Tracheal epithelial cell (primary cell): Measurements from ENCODE around the gene CHN2. TPM values are rescaled to one million over a fixed set of nuclear protein-coding genes. Genes with fewer than 3 reads are reported as not detected.

Experiments
- total RNA-seq: library from RNA; depleted of rRNA; stranded (reverse); fragments of >200 nt; gene quantifications from 2 replicates; pipeline ENCODE4 v1.2.1, GENCODE V29; 2014

Gene CHN2
- not detected in 2 replicates for total RNA-seq

DNA sequence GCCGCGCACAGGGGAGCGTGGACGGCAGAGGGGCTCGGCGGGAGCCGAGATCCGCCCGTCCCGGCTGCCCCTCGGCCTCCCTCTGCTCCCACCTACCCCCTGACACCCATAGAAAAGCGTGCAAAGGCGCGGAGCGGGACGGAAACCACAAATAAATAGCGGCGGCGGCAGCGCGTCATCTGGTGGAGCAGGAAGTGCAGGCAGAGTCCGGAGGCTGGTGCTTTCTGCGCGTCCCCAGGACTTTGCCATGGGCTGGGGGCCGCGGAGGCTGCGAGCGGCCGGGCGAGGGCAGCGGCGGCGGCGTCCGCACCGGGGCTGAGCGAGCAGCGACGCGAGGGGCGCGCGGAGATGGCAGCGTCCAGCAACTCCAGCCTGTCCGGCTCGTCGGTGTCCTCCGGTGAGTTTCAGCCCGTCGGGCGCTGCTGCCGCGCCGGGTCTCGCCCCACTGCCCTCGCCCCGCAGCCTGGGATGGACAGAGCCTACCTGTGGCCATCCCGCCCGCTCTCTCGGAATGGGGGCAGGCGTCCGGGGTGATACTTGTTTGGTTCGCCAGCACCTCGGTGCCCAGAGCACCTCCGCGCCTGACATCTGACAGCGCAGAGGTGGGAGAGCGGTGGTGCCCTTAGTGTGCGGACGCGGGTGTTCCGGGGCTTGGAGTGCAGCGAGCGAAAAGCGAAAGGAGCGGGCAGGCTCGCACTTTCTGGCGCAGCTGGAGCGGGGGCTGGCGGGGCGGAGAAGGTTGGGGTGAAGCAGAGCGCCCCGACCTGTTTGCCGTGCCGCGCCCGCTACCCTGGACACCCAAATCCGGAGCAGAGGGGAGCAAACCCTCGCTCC is at the start of gene CHN2:
Gene CHN2 (plus strand): TSS at position 182 of the 834 bp plus-strand sequence.

DNA sequence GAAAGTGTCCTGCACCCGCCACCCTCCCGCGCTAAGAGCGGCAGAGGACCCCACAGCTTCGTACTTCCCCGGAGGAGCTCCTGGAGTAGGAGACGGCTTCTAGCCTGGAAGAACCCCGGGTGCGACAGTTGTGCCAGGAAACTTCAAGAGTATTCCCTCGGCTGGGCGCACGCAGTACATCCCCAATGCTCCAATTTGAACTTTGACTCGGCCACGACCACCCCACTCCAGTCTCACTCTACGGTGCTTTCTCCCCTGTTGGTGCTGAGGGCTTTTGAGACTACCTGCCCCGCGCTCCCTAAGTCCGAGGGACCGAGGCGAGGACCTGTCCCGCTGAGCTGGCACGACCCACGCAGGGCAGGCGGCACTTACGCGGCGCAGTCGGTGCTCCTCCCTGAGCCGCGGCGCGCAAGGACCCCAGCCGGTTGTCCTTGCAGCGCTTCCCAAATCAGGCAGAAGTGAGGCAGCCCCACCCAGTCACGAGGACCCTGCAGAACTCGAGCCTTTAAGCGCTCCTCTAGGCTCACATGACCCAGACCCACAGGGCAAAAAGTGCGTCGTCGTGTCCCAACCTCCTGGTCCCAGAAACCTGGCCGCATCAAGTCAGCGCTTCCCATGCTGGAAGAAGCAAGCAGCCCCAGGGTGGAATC is 48.4 kb upstream of the CHN2 start, which contains the start of gene CPVL:
Gene CPVL (minus strand): TSS at position 481 of the 650 bp plus-strand sequence. CDS start 25,476 bp downstream, outside the sequence.

Other genes with a start within 250 kb of the CHN2 start
- gene TRIL, start 236.4 kb upstream of the CHN2 start, total RNA-seq = not detected in 2 replicates
- 0.43 and 3.4 TPM in 2 replicates for gene CPVL, start 48.2 kb upstream of the CHN2 start, total RNA-seq